ENCODE results near the gene PRIM1.
A peak's percentile ranks its signal among the peaks of the same experiment; 100 is the strongest.
"Not testable (repeated sequence)": the region's sequence is repeated elsewhere in the genome, so short reads cannot be mapped to it uniquely, and the experiment has no call there.

Gene PRIM1

DNA sequence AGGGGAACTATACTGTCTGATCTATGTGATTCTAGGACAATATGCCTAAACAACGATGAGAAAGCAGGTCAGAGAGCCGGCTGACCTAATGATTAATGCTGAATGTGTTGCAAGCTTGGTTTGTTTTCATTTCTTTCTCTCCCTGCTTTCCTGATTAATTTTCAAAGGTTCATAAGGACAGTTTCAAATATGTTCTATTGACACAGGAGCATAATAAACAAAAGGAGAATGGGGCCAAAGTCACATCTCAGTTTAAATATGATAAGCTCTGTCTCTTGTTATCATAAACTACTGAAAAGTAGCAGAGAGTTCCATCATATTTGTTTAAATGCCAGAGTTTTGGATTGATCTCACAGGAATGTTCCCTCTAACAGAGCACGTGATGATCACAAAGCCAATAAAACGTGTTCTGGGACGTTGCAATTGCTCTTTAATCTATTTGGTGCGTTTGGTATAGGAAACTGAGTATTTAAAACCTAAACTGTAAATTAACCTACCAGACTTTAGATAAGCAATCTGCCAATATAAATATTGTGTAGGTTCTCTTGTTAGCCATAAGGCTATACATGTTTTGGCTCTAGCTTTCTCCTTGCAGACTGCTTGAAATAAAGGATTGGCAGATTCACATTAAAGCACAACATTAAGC is 7.3 kb upstream of the PRIM1 start:
- DNase-seq, result no peak

DNA sequence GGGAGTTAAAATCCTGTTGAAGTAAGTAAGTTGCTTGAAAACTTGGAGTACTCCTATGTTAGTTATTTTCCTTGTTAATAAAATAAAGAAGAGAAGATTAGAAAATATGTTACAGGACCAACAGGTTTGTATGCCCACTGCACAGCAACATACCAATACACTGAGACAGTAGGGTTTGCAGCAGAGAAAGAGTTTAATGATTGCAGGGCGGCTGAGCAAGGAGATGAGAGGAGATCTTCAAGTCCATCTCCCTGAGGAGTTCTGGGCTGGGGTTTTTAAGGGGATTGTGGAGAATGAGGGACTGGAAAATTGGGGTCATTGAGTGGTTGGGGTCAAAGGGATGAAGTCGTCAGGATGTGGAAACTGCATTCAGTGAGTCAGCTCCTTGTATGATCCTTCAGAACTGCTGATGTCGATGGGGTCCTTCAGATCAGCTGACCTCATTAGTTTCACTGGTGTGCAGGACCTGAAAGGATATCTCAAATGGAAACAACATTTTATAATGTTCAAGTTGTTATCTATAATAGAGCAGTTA is 6.7 kb upstream of the PRIM1 start:
- no peak for DNase-seq

DNA sequence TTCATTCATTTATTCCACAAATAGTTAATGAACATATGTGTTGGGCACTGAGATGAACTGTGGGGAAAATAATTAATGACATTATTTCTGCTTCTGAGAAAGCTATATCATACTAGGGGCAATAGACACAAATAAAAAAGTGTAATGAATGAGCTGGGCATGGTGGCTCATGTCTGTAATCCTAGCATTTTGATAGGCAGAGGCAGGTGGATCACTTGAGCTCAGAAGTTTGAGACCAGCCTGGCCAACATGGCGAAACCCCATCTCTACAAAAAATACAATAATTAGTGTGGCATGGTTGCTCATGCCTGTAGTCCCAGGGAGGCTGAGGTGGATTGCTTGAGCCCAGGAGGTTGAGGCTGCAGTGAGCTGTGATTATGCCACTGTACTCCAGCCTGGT is 5.8 kb upstream of the PRIM1 start:
- not testable (repeated sequence) for DNase-seq

DNA sequence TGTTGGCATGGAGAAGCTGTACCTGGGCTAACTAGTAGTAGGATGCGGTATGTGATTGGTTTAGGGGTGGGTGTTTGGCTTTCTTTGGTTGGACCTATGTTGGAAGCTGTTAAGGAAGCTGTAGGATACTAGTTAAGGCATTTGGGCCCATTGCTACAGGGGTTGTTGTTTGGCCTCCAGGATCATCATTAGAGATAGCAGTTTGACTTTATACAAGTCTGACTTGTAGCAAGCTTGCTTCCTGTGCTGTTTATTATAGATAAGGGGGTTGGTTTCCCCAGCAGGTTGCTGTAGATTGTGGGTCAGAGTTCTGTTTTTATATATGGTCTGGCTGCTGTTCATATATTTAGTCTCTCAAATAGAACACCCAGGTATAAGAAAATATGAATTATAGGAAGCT is 1.4 kb upstream of the PRIM1 start:
- DNase-seq, result no peak

DNA sequence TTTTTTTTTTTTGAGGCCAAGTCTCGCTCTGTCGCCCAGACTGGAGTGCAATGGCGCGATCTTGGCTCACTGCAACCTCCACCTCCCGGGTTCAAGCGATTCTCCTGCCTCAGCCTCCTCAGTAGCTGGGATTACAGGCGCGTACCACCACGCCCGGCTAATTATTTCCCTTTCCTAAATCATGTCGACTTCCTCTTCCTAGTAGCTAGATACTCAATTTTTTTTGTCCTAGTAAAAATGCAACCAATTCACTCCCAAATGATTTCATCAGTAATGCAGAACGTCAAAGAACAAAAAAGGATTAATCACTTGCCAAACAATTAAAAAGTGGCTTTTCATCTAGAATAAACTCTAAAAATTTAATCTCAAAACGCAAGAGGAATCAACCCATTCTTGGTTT is 1.5 kb downstream of the PRIM1 start:
- not testable (repeated sequence) for DNase-seq

DNA sequence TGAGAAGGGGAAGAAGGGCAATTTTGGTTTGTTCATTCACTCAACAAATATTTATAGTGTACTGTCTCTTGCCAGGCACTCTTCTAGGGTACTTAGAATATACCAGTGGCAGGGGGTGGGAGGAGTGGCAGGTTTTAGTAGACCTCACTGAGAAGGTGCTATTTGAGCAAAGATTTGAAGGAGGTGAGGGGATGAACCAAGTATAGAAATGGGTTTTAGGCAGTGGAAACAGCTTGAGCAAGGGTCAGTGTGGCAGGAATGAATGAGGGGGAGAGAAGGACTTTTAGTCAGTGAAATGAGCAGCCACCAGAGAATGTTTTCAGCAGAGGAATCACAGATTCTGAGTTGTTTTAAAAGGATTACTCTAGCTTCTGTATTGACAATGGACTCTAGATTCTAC is 2.3 kb downstream of the PRIM1 start:
- no peak for DNase-seq

DNA sequence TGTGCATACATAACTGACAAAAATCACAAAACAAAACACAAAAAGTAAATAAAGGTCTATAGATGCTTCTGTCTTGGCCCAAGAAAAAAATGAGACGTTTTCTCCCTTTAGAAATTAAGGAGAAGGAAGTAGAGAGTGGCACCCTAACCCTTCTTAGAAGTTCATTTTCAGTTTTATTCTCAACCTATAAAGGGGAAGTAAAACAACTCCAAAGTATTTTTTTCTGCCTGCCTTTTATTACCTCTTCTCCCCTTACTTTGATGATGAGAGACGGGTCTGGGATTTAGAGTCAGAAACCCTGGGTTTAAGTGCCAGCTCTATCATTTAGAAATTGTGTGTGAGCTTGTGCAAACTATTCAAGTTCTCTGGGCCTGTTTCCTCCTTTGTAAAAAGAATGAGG is 2.8 kb downstream of the PRIM1 start:
- no peak for DNase-seq

DNA sequence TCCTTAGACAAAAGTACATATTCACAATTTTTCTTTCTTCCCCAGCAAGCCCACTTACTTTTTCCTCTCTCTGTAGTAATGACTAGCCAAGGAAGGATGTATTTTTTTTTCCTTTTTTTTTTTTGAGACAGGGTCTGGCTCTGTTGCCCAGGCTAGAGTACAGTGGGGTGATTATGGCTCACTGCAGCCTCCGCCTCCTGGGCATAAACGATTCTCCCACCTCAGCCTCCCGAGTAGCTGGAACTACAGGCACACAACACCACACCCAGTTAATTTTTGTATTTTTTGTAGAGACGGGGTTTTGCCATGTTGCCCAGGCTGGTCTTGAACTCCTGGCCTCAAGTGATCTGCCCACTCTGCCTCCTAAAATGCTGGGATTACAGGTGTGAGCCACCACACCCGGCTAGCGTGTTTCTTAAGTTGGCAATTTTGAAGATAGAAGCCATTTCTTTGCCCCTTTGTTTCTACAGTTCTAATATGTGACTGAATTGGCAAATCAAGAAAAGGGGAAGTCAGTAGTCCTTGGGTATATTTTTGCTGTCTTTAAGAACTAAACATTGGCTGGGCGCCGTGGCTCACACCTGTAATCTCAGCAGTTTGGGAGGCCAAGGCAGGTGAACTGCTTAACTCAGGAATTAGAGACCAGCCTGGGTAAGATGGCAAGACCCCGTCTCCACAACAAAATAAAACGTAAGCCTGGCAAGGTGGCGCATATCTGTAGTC is 23.8 kb downstream of the PRIM1 start:
- DNase-seq, result no peak

DNA sequence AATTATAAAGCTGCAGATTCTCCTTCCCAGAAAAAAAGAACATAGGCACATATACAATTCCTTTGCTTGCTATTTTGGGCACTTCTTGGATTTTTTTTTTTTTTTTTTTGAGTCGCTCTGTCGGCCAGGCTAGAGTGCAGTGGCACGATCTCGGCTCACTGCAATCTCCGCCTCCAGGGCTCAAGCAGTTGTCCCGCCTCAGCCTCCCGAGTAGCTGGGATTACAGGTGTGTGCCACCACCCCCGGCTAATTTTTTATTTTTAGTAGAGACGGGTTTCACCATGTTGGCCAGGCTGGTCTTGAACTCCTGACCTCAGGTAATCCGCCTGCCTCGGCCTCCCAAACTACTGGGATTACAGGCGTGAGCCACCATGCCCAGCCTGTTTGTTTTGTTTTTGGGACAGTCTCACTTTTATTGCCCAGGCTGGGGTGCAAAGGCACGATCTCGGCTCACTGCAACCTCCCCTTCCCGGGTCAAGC is 25.9 kb downstream of the PRIM1 start:
- not testable (repeated sequence) for DNase-seq

DNA sequence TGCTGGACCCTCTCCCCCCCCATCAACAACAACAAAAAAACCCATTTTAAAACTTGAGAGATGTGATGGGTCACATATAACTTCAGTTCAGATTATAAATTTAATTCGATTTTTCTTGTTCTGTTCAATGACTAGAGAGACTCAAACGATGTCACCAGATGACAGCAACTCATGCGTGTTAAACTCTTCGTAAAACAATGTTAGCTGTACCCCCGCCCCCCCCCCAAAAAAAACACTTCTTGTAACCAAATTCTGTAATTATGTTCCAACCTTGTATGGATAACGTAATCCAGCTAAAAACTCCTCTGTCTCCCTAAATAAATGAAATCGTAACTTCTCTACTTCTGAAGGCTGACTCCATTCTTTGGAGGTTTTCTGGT is 26.4 kb downstream of the PRIM1 start:
- no peak for DNase-seq

DNA sequence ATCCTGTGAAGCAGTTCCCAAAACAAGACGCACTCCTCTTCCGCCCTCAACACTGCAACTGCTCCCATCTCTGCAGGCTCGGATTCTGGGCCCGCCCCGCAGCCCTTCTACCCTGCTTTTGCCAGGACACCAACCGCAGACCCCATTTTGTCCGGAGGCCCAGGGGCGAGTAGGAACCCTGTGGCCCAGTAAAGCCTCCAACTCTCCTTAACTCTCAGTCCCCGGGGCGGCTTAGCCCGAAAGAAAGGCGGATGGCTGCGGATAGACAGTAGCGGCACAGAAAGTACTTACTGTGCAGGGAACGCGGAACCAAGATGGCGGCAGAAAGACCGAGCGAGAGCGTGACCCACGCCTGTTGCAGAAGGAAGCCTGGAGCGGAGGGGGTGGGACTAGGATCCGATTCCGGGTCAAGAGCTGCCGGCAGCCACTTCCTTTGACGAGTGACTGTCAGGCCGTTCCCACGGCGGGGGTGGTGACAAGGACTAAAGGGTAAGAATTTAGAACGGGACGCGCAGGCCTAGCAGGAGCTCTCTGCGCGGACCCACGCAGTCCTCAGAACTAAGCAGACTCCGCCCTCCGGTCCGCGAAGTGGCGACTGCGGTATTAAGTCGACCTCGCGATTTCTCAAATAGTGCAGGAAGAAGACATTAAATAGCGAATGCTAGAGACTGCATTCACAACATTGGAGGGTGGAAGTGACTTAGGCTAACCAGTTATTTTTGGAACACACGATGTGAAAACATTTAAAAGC is 27.0 kb downstream of the PRIM1 start, which contains the start of gene NACA:
TSS of gene NACA (minus strand) at position 328 of the 751 bp plus-strand sequence. CDS start 778 bp downstream, outside the sequence.
- DNase-seq, result peak; percentile 97

DNA sequence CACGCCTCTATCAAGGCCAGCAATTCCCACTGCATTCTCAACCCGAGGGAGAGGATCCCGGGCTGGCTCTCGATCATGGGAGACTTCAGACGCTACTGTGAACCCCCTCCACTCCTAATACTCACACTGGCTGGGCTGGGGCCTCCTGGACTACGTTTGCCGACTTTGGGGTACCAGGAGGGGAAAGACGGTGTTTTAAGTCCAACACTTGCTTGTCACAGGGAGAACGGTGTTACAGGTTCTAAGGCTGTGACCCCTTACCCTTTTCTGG is 27.5 kb downstream of the PRIM1 start:
- DNase-seq, result no peak

DNA sequence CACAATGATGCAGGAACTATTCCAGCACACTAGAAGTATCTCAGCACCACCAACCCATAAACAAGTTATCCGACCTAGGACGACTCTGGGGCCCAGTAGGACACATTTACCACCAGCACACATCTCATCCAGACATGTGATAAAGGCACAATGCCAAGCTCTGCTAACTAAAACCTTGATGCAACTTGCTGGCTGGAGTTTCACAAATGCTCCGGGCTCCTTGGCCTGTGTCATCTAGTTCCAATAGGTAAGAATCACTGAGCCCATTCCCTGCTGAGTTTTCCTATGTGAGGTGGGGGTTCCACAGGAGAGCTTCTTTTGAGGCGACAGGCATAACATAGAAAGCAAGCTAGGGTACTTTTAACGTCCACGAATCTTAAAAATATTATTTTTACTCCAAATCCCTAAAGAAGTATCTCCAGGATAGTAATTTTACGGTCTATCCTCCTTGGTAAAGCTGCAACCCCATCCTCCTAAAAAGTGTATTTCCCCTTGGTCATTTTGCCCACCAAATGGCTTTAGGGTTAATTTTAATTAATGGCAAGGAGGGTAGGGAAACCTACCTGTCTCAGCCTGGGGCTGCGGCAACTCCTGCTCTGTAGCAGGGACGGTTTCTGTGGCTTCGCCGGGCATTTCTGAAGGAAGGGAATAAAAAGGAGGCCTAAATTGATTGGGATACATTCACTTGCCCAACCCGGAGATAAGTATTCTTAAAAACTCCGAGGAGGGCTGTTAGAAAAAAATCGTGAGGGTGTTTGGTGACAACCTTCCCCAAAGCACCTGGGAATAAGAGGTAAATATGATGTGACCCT is 28.0 kb downstream of the PRIM1 start:
- DNase-seq, result no peak

DNA sequence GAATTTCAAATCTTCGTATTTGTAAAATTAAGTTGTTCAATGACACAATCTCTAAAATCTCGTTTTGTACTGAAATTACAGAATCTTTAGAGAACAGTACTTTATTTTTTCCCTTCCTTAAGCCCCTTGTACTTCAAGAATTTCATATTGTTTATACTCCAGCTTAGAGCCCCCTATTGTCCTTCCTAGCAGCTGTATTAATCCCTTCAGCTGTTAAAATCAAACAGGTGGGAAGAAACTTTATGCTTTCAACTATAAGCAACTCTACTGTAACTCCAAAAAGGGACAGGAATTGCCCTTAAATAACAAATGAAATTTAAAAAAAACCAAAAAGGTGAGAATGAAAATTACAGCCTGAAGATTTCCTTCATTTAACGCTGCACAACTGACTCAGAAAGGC is 28.8 kb downstream of the PRIM1 start:
- DNase-seq, result no peak

DNA sequence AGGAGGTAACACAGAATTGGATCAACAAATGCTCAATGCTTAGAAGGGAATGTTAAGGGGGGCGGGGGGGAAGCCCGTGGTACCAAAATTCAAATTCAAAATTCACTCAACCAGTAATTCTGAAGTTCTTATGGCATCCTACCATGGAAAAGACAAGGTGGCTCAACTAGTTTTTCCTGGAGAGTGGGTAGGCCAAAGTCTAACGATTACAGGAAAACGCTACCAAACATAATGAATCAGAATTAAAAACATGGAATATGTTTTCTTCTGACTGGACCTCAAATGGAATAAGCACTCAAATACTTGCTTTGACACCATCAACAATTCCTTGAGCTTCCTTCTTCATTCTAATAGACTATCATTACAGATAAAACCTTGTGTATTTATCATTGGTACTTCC is 29.3 kb downstream of the PRIM1 start:
- DNase-seq, result no peak

DNA sequence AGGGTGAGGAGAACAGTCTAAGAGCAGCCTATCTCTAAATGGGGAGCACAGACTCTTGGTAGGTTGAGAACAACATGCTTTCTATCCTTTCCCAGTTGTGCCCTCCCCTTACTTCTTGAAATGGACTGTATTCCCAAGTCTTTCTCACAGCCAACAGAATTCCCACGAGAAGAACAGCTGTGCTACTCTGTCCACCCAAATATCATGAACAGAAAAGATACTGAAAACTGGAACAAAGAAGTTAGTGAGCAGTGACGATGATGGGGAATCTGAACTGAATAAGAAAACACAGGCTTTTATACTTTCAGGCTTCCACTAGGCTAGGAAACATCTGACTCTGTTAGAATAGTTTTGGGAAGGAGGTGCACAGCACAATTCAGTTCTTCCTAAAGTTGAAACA is 30.4 kb downstream of the PRIM1 start:
- DNase-seq, result no peak

DNA sequence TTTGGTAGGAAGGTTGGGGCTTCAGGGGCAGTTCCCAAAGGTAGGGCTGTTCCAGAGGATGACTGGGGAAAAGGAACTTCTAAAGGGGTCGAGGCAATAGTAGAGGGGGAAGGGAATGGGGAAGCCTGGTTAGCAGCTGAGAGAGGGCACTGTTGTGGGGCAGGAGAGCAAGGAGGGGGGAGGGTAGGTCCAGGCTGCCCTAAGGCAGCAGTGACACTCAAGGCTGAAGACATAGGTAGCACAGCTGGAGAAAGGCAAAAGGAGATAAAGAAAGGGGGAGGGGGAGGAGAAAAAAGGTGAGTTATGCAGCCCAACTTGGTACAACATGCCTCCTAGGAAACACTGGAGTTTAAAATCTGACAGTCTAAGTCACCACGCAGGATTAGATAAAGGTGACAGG is 30.9 kb downstream of the PRIM1 start:
- DNase-seq, result no peak

DNA sequence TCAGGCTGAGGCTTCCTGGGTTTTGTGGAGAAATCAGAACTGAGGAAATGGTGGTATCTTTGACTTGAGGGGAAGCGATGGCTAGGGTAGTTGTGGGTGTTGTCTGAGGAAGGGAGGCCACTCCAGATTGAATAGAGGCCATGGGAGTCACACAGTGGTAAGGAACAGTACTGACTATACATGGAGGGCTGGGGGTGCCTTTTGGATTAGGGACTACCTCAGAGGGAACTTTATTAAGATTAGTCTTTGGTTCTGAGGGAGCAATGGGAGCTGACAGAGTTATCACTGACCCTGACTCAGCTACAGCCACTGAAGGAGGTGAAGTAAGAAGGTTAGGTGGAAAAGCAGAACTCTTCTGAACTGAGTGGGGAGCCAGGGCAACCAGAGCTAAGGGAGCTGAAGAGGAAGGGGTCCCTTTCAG is 31.4 kb downstream of the PRIM1 start:
- no peak for DNase-seq

DNA sequence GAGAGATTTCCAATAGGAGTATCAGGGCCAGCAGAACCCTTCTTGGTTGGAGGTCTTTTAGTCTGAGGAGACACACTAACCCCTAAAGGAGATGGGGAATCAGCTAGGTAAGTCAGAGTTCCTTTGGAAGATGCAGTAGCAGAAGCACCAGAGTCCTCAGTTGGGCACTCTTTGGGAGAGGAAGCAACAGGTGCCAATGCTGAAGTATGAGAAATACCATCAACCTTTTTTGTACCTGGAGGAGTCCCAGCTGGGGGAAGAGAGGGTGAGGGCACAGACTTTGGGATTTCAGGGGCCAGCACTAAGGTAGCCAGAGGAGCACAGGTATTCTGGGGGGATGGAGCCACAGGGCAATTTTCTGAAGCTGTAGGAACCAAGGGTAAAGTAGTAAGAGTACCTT is 33.1 kb downstream of the PRIM1 start:
- no peak for DNase-seq

DNA sequence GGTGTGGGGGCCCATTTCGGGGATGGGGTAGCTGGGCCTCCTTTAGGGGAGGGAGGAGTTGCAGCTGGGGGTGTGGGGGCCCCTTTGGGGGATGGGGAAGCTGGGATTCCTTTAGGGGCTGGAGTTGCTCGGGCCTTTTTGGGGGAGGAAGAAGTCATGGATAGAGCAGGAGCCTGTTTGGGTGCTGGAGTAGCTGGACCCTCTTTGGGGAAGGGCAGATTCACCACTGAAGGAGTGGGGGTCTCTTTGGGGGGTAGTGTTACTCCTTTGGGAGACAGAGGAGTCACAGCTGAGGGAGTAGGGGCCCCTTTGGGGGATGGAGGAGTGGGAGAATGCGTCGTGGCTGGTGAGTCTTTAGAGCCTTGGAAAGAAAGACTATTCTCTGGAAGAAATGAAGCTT is 33.5 kb downstream of the PRIM1 start:
- no peak for DNase-seq

DNA sequence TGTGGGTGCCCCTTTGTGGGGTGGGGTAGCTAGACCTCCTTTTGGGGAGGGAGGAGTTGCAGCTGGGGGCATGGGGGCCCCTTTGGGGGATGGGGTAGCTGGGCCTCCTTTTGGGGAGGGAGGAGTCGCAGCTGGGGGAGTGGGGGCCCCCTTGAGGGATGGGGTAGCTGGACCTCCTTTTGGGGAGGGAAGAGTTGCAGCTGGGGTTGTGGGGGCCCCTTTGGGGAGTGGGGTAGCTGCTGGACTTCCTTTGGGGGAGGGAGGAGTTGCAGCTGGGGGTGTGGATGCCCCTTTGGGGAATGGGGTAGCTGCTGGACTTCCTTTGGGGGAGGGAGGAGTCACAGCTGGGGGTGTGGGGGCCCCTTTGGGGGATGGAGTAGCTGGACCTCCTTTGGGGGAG is 34.0 kb downstream of the PRIM1 start:
- no peak for DNase-seq

DNA sequence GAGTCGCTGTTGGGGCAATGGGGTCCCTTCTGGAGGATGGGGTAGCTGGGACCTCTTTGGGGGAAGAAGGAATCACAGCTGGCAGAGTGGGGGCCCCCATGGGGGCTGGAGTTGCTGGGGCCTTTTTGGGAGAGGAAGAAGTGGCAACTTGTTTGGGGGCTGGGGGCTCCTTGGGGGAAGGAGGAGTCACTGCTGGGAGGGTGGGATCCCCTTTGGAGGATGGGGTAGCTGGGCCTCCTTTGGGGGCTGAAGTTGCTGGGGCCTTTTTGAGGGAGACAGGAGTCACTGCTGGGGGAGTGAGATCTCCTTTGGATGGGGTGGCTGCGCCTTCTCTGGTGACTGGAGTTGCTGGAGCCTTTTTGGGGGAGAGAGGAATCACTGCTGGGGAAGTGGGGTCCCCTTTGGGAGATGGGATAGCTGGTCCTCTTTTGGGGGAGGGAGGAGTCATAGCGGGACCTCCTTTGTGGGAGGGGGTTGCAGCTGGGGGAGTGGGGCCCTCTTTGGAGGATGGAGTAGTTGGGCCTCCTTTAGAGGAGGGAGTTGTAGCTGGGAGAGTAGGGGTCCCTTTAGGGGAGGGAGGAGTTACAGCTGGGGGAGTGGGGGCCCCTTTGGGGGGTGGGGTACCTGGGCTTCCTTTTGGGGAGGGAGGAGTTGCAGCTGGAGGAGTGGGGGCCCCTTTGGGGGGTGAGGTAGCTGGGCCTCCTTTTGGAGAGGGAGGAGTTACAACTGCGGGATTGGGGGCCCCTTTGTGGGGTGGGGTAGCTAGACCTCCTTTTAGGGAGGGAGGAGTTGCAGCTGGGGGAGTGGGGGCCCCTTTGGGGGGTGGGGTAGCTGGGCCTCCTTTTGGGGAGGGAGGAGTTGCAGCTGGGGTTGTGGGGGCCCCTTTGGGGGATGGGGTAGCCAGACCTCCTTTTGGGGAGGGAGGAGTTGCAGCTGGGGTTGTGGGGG is 34.9 kb downstream of the PRIM1 start:
- no peak for DNase-seq

Measured in NCI-H510A treated with DMSO at 0.1 percent for 48 hours (cell line).